ENCODE results near the gene DMXL1. TPM values are rescaled to one million over a fixed set of nuclear protein-coding genes. Genes with fewer than 3 reads are reported as not detected.

DMXL1 gene
- total and polyA plus RNA-seq, 4 donors = 8.8 to 125 (median 27.0) TPM

DNA sequence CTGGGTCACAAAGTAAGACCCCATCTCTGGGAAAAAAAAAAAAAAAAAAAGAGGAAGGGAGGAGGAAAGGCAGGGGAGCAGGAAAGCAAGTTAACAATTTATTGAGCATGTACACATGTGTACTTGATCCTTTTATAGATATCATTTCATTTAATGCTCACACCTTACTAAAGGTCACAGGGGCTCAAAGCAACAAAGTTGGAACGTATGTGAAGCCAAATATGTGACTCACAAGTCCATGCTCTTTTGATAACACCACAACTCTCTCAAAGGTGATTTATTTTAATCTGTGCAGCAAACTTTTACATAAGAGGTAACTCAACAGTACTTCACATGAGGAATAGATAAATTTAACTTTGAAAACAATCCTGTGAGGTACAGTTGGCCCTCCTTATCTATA, 48.1 kb upstream of the DMXL1 start:
- TF ChIP-seq, protein P1, sequence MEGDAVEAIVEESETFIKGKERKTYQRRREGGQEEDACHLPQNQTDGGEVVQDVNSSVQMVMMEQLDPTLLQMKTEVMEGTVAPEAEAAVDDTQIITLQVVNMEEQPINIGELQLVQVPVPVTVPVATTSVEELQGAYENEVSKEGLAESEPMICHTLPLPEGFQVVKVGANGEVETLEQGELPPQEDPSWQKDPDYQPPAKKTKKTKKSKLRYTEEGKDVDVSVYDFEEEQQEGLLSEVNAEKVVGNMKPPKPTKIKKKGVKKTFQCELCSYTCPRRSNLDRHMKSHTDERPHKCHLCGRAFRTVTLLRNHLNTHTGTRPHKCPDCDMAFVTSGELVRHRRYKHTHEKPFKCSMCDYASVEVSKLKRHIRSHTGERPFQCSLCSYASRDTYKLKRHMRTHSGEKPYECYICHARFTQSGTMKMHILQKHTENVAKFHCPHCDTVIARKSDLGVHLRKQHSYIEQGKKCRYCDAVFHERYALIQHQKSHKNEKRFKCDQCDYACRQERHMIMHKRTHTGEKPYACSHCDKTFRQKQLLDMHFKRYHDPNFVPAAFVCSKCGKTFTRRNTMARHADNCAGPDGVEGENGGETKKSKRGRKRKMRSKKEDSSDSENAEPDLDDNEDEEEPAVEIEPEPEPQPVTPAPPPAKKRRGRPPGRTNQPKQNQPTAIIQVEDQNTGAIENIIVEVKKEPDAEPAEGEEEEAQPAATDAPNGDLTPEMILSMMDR (IDR thresholded peaks at IDR 0.05; ENCODE audit: control extremely low read depth, extremely low read depth) = no peak
- Histone ChIP-seq H3K9ac (ENCODE audit: insufficient read depth in 1 of 2, low read length in 2 of 2) (no peak overlapping the region), H3K9me3 (ENCODE audit: control insufficient read depth in 4 of 4, insufficient read depth in 3 of 4, low read length in 3 of 4) (no peaks in the 10 kb centered on the region), H3K27ac (ENCODE audit: low read depth in 1 of 2, low read length in 1 of 2) (no peak overlapping the region), H3K27me3 (ENCODE audit: control insufficient read depth in 3 of 3, insufficient read depth in 3 of 3, low read length in 2 of 3) (no peaks in the 10 kb centered on the region), H3K4me3 (no peak overlapping the region), H3K4me1 (ENCODE audit: control insufficient read depth in 5 of 5, insufficient read depth in 5 of 5, low read length in 5 of 5) (no peaks in the 10 kb centered on the region), H3K36me3 (ENCODE audit: control insufficient read depth in 4 of 4, insufficient read depth in 4 of 4, low read length in 4 of 4) (no peaks in the 10 kb centered on the region)
- 29 to 48% methylated on average over 1 of the region's 1 CpG for WGBS, 2 donors
- DNase-seq (no peak), ATAC-seq (ENCODE audit: insufficient read depth, low FRiP score) (no peak)

DNA sequence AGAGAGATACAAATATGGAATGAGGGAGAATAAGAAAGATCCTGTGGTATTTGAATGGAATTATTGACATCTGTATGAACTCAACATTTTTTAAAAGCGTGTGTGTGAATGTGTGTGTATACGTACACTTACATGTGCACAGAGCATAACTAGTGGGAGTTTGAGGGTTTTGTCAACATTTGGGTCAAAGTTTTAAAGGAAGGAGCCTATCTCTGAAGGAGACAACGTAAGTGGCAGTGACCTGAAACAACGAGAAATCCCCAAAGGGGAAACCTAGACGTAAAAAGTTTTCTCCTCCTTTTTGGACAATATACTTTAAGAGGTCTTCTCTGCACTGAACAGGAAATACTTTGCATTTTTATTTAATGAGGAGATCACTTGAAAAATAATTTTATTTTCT, 42.3 kb upstream of the DMXL1 start:
- Histone ChIP-seq H3K4me1 (ENCODE audit: control insufficient read depth in 5 of 5, insufficient read depth in 5 of 5, low read length in 5 of 5) (no peaks in the 10 kb centered on the region), H3K27me3 (ENCODE audit: control insufficient read depth in 3 of 3, insufficient read depth in 3 of 3, low read length in 2 of 3) (no peaks in the 10 kb centered on the region), H3K9ac (ENCODE audit: insufficient read depth in 1 of 2, low read length in 2 of 2) (no peak overlapping the region), H3K27ac (ENCODE audit: low read depth in 1 of 2, low read length in 1 of 2) (no peak overlapping the region), H3K36me3 (ENCODE audit: control insufficient read depth in 4 of 4, insufficient read depth in 4 of 4, low read length in 4 of 4) (no peaks in the 10 kb centered on the region), H3K9me3 (ENCODE audit: control insufficient read depth in 4 of 4, insufficient read depth in 3 of 4, low read length in 3 of 4) (no peaks in the 10 kb centered on the region), H3K4me3 (no peak overlapping the region)
- ATAC-seq (ENCODE audit: insufficient read depth, low FRiP score) (no peak), DNase-seq (no peak)
- TF ChIP-seq, protein P1 (IDR thresholded peaks at IDR 0.05; ENCODE audit: control extremely low read depth, extremely low read depth) = no peak
- WGBS, 2 donors = 71 to 81% methylated on average over 5 of the region's 5 CpGs

DNA sequence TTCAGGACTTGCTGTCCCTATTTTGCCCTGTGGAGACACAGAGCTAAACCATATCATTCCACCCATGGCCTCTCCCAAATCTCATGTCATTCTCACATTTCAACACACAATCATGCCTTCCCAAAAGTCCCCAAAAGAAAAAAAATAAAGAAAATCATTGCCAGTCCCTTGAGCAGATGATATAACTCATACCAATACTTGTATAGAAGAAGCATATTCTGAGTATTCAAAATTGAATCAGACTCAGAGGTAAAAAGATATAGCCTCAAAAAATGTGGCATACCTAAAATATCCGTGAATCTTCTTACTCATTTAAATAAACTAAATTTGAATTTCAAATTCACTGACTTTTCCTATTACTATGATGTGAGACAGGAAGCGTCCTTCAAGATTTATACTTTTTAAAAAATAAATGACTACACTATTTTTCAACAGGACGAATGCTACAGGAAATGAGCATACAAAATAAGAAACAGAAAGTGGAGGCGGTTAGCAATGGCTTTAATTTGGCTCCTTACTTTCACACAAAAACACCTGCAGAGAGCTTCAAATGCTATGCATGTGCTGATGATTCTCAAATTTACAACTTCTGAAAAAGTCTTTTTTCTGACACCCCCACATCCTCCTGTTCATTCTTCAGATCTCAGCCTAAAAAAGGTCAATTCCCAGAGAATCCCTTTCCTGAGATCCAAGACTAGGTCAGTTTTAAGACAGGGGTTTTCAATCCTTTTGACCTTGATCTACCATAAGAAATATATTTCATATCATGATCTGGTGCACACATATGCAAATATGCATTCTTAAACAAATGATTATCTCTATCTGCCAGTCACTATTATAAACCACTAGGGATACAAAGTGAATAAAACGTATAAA, 39.6 kb upstream of the DMXL1 start:
- TF ChIP-seq, protein P1 (IDR thresholded peaks at IDR 0.05; ENCODE audit: control extremely low read depth, extremely low read depth) = no peak
- Histone ChIP-seq H3K36me3 (ENCODE audit: control insufficient read depth in 4 of 4, insufficient read depth in 4 of 4, low read length in 4 of 4) (no peaks in the 10 kb centered on the region), H3K4me1 (ENCODE audit: control insufficient read depth in 5 of 5, insufficient read depth in 5 of 5, low read length in 5 of 5) (no peaks in the 10 kb centered on the region), H3K9ac (ENCODE audit: insufficient read depth in 1 of 2, low read length in 2 of 2) (no peak overlapping the region), H3K4me3 (no peak overlapping the region), H3K27me3 (ENCODE audit: control insufficient read depth in 3 of 3, insufficient read depth in 3 of 3, low read length in 2 of 3) (no peaks in the 10 kb centered on the region), H3K9me3 (ENCODE audit: control insufficient read depth in 4 of 4, insufficient read depth in 3 of 4, low read length in 3 of 4) (no peaks in the 10 kb centered on the region), H3K27ac (ENCODE audit: low read depth in 1 of 2, low read length in 1 of 2) (no peak overlapping the region)
- no peak for ATAC-seq (ENCODE audit: insufficient read depth, low FRiP score)
- no peak for DNase-seq
- 43 to 63% methylated on average over 5 of the region's 5 CpGs for WGBS, 2 donors
